ENCODE measurements around the gene TATDN2. TPM values are rescaled to one million over a fixed set of nuclear protein-coding genes. Genes with fewer than 3 reads are reported as not detected.

Gene TATDN2
- total RNA-seq, 1 experiment from 2014 or later: 34.2 TPM

DNA sequence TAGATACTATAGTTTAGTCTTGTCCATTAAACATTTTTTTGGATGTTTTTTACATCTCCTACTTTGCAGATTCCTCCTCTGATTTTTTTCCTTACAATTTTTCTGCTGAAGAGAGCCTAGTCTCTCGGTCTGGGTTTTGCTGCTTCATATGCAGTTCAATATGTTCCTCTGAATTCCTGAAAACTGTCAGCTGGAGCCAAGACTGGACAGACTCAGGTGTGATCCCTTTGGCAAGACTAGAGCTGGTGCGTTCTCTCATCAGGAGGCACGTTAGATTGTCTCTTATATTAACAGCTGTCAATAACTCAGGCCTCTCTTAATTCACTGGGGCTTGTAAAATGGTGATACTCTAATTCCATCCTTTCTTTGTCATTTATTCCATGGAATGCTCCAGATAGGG, 57.9 kb downstream of the TATDN2 start:
- BruUV-seq (replicated peaks): no TSS peak
- H3K36me3 Mint-ChIP-seq (ENCODE audit: insufficient read depth, unreplicated experiment): peaks cover 53% of the 10 kb centered on the region
- intact Hi-C loops (cut with micrococcal nuclease; ENCODE audit: unreplicated experiment): no loop called here
- H3K4me3 Mint-ChIP-seq (ENCODE audit: low read depth, unreplicated experiment): no peak overlapping the region
- no peak for TF ChIP-seq CTCF (IDR thresholded peaks at IDR 0.05; ENCODE audit: unreplicated experiment)
- H3K9me3 Mint-ChIP-seq (ENCODE audit: low read depth, unreplicated experiment): no peaks in the 10 kb centered on the region
- peaks cover 8% of the 10 kb centered on the region for H3K4me1 Mint-ChIP-seq (ENCODE audit: low read depth, unreplicated experiment)
- H3K27ac Mint-ChIP-seq (ENCODE audit: unreplicated experiment): peak overlapping the region; percentile 70
- CTCF ChIA-PET: interaction anchor here (1.3 kb wide), 1 partner anchor 16 kb away, joined by 3 read pairs; no protein-coding TSS in a partner anchor
- no peak for DNase-seq
- H3K27me3 Mint-ChIP-seq (ENCODE audit: unreplicated experiment): no peaks in the 10 kb centered on the region

DNA sequence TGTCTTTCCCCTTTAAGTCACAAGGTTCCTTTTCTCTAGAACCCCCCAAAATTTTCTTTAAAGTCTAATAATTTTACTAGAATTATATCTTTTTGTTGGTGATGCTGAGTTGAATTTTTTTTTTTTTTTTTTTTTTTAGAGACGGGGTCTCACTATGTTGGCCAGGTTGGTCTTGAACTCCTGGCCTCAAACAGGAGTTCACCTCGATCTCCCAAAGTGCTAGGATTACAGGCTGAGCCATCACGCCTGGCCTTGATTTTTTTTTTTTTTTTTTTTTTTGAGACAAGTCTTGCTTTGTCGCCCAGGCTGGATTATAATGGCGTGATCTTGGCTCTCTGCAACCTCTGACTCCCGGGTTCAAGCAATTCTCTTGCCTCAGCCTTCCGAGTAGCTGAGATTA, 60.4 kb downstream of the TATDN2 start:
- H3K27ac Mint-ChIP-seq (ENCODE audit: unreplicated experiment): no peak overlapping the region
- no peaks in the 10 kb centered on the region for H3K9me3 Mint-ChIP-seq (ENCODE audit: low read depth, unreplicated experiment)
- no TSS peak for BruUV-seq (replicated peaks)
- no peak for TF ChIP-seq CTCF (IDR thresholded peaks at IDR 0.05; ENCODE audit: unreplicated experiment)
- CTCF ChIA-PET: no interaction called here
- H3K36me3 Mint-ChIP-seq (ENCODE audit: insufficient read depth, unreplicated experiment): peaks cover 64% of the 10 kb centered on the region
- no peaks in the 10 kb centered on the region for H3K27me3 Mint-ChIP-seq (ENCODE audit: unreplicated experiment)
- intact Hi-C loops (cut with micrococcal nuclease; ENCODE audit: unreplicated experiment): no loop called here
- no peak for DNase-seq
- H3K4me3 Mint-ChIP-seq (ENCODE audit: low read depth, unreplicated experiment): no peak overlapping the region
- peaks cover 8% of the 10 kb centered on the region for H3K4me1 Mint-ChIP-seq (ENCODE audit: low read depth, unreplicated experiment)

DNA sequence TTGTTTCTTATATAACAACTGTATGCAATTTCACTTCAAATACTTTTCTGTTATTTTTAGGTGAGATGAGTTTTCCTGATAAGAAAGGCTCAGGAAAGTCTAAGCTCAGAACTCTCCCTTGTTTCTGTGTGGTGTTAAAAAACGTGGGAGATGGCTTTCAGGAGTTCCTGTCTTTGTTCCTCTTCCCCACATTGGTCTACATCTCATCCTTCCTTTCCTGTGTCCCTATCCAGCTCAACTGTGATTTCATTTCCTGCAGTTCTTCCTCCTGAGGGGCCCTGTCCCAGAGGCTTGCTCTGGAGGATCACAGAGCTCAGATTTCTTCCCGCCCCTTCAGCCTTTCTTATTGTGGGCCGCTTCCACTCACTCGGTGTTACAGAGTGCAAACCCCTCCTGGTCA, 61.5 kb downstream of the TATDN2 start:
- H3K9me3 Mint-ChIP-seq (ENCODE audit: low read depth, unreplicated experiment): no peaks in the 10 kb centered on the region
- no peak for DNase-seq
- peaks cover 62% of the 10 kb centered on the region for H3K36me3 Mint-ChIP-seq (ENCODE audit: insufficient read depth, unreplicated experiment)
- no peak for TF ChIP-seq CTCF (IDR thresholded peaks at IDR 0.05; ENCODE audit: unreplicated experiment)
- peaks cover 8% of the 10 kb centered on the region for H3K4me1 Mint-ChIP-seq (ENCODE audit: low read depth, unreplicated experiment)
- no peak overlapping the region for H3K4me3 Mint-ChIP-seq (ENCODE audit: low read depth, unreplicated experiment)
- BruUV-seq (replicated peaks): no TSS peak
- H3K27ac Mint-ChIP-seq (ENCODE audit: unreplicated experiment): peak overlapping the region; percentile 65
- no peaks in the 10 kb centered on the region for H3K27me3 Mint-ChIP-seq (ENCODE audit: unreplicated experiment)
- intact Hi-C loops (cut with micrococcal nuclease; ENCODE audit: unreplicated experiment): no loop called here
- CTCF ChIA-PET: no interaction called here

- H3K27ac Mint-ChIP-seq (ENCODE audit: unreplicated experiment): peak overlapping the region; percentile 65
- intact Hi-C loops (cut with micrococcal nuclease; ENCODE audit: unreplicated experiment): no loop called here
- H3K27me3 Mint-ChIP-seq (ENCODE audit: unreplicated experiment): no peaks in the 10 kb centered on the region
- peaks cover 54% of the 10 kb centered on the region for H3K36me3 Mint-ChIP-seq (ENCODE audit: insufficient read depth, unreplicated experiment)
- peaks cover 8% of the 10 kb centered on the region for H3K4me1 Mint-ChIP-seq (ENCODE audit: low read depth, unreplicated experiment)
- BruUV-seq (replicated peaks): no TSS peak
- CTCF ChIA-PET: no interaction called here
- H3K9me3 Mint-ChIP-seq (ENCODE audit: low read depth, unreplicated experiment): no peaks in the 10 kb centered on the region
- TF ChIP-seq CTCF (IDR thresholded peaks at IDR 0.05; ENCODE audit: unreplicated experiment): no peak
- DNase-seq: no peak
- H3K4me3 Mint-ChIP-seq (ENCODE audit: low read depth, unreplicated experiment): no peak overlapping the region
Measured at GRCh38 chr3:10310578-10310977, 62.3 kb downstream of the TATDN2 start.
